DOHH2 (cell line): ENCODE results near the gene DNAH2.

Experiments
- H3F3A ChIP-seq: fragments of 200-600 bp; sonication (generic), shearing (Covaris generic); 2 replicates; pipeline ENCODE4 v1.6.0; 2016; ENCODE audit warnings: antibody characterized with exemption, mild to moderate bottlenecking; ENCODE audit not compliant: control insufficient read depth, insufficient read depth
- H3K27ac ChIP-seq: fragments of 200-600 bp; sonication (generic); 2 replicates; pipeline ENCODE4 v1.5.1; 2014; ENCODE audit warnings: low read depth, mild to moderate bottlenecking, low read length, moderate library complexity
- H3K27me3 ChIP-seq: fragments of 200-600 bp; sonication (generic); 2 replicates; pipeline ENCODE4 v1.6.1; 2014; ENCODE audit warnings: mild to moderate bottlenecking, low read length, mixed read lengths; ENCODE audit not compliant: control insufficient read depth
- H3K36me3 ChIP-seq: fragments of 200-600 bp; sonication (generic); 2 replicates; pipeline ENCODE4 v1.6.1; 2014; ENCODE audit warnings: mild to moderate bottlenecking, low read length, moderate library complexity, mixed read lengths; ENCODE audit not compliant: control insufficient read depth
- H3K4me1 ChIP-seq: fragments of 200-600 bp; sonication (generic); 2 replicates; pipeline ENCODE4 v1.6.1; 2014; ENCODE audit warnings: mild to moderate bottlenecking, low read length, mixed read lengths; ENCODE audit not compliant: control insufficient read depth
- H3K4me2 ChIP-seq: fragments of 200-600 bp; sonication (generic); 2 replicates; pipeline ENCODE4 v1.6.0; 2014; ENCODE audit warnings: mild to moderate bottlenecking, low read length, moderate library complexity
- H3K4me3 ChIP-seq: fragments of 200-600 bp; sonication (generic); 2 replicates; pipeline ENCODE4 v1.5.1; 2014; ENCODE audit warnings: mild to moderate bottlenecking, low read length, mixed read lengths
- H3K79me2 ChIP-seq: fragments of 200-600 bp; sonication (generic); 2 replicates; pipeline ENCODE4 v1.6.1; 2014; ENCODE audit warnings: mild to moderate bottlenecking, low read length, mixed read lengths; ENCODE audit not compliant: control insufficient read depth
- H3K9me2 ChIP-seq: fragments of 200-600 bp; sonication (generic); replicated peaks from 2 replicates; pipeline ENCODE4 v1.6.1; 2014; ENCODE audit warnings: mild to moderate bottlenecking, low read length, mixed read lengths; ENCODE audit not compliant: control insufficient read depth
- H3K9me3 ChIP-seq: fragments of 200-600 bp; sonication (generic); 2 replicates; pipeline ENCODE4 v1.6.1; 2014; ENCODE audit warnings: antibody characterized with exemption, low read length, mixed read lengths; ENCODE audit not compliant: control insufficient read depth, insufficient read depth
- H4K20me1 ChIP-seq: fragments of 200-600 bp; sonication (generic); 2 replicates; pipeline ENCODE4 v1.6.0; 2014; ENCODE audit warnings: low read depth, mild to moderate bottlenecking, antibody characterized with exemption, low read length, moderate library complexity; ENCODE audit not compliant: control insufficient read depth, insufficient read depth
- CTCF ChIP-seq: fragments of 200-600 bp; sonication (generic); IDR thresholded peaks from one replicate; pipeline ENCODE4 v1.5.1; 2014; ENCODE audit warnings: antibody characterized with exemption, mild to moderate bottlenecking, low read depth, low read length; ENCODE audit not compliant: poor library complexity, severe bottlenecking
- EZH2phosphoT487 ChIP-seq: fragments of 200-600 bp; sonication (generic); IDR thresholded peaks from 2 replicates; pipeline ENCODE4 v1.6.1; 2017; ENCODE audit warnings: borderline replicate concordance, mild to moderate bottlenecking, antibody characterized with exemption, low read length, moderate library complexity, mixed read lengths

DNAH2 gene

GRCh38 chr17:7854851-7855659 lies 137.5 kb downstream of the DNAH2 start, which contains the start of gene TMEM88:
Gene TMEM88 (plus strand): TSS chr17:7855066. CDS start chr17:7855075, 9 bp downstream.
- peaks cover 33% of the 10 kb centered on the region for H3F3A ChIP-seq

GRCh38 chr17:7855660-7856010 lies 138.1 kb downstream of the DNAH2 start:
- Histone ChIP-seq H4K20me1 (peaks cover 9% of the 10 kb centered on the region; the same call in 1 of the 2 replicates), H3K4me3 (peak overlapping the region; percentile 99), H3K27me3 (no peaks in the 10 kb centered on the region), H3K9me2 (no peaks in the 10 kb centered on the region), H3K4me1 (peaks cover 48% of the 10 kb centered on the region), H3K27ac (peak overlapping the region; percentile 83), H3K9me3 (no peaks in the 10 kb centered on the region), H3K4me2 (peak overlapping the region; percentile 99), H3K36me3 (peaks cover 75% of the 10 kb centered on the region), H3F3A (peaks cover 27% of the 10 kb centered on the region), H3K79me2 (peaks cover 59% of the 10 kb centered on the region)
- no peak for TF ChIP-seq CTCF
- no peak for TF ChIP-seq EZH2phosphoT487

More at GRCh38 chr17:7854851-7855659, 137.5 kb downstream of the DNAH2 start, which contains the start of gene TMEM88:
- Histone ChIP-seq H3K79me2 (peaks cover 55% of the 10 kb centered on the region), H4K20me1 (peaks cover 9% of the 10 kb centered on the region; the same call in 1 of the 2 replicates), H3K9me3 (no peaks in the 10 kb centered on the region), H3K27ac (peak within 1 kb of the TSS; percentile 83), H3K4me2 (peak within 1 kb of the TSS; percentile 99), H3K27me3 (no peaks in the 10 kb centered on the region), H3K36me3 (peaks cover 76% of the 10 kb centered on the region), H3K9me2 (no peaks in the 10 kb centered on the region), H3K4me1 (peaks cover 52% of the 10 kb centered on the region), H3K4me3 (peak within 1 kb of the TSS; percentile 99)
- TF ChIP-seq CTCF: no peak

- peaks cover 42% of the 10 kb centered on the region for H3K4me1 ChIP-seq
- H3K4me3 ChIP-seq: peak overlapping the region; percentile 99
- peak overlapping the region; percentile 99 for H3K4me2 ChIP-seq
- no peak for TF ChIP-seq CTCF
- no peak for TF ChIP-seq EZH2phosphoT487
- peaks cover 21% of the 10 kb centered on the region for H3F3A ChIP-seq
- peaks cover 61% of the 10 kb centered on the region for H3K79me2 ChIP-seq
- H3K27ac ChIP-seq: peak overlapping the region; percentile 83
- peaks cover 74% of the 10 kb centered on the region for H3K36me3 ChIP-seq
- H3K27me3 ChIP-seq: no peaks in the 10 kb centered on the region
- H3K9me3 ChIP-seq: no peaks in the 10 kb centered on the region
- H3K9me2 ChIP-seq: no peaks in the 10 kb centered on the region
- H4K20me1 ChIP-seq: peaks cover 9% of the 10 kb centered on the region; the same call in 1 of the 2 replicates
Observed at GRCh38 chr17:7856011-7856810, 138.7 kb downstream of the DNAH2 start.
